NCI-H146 treated with DMSO at 0.1 percent for 48 hours (cell line): ENCODE results near the gene KIF5A.
"Not testable (repeated sequence)": the region's sequence is repeated elsewhere in the genome, so short reads cannot be mapped to it uniquely, and the experiment has no call there.

Experiments
- DNase-seq: peaks from one replicate; lab custom pipeline; 2025; ENCODE audit not compliant: unreplicated experiment; lab: John Stamatoyannopoulos, UW

KIF5A gene

DNA sequence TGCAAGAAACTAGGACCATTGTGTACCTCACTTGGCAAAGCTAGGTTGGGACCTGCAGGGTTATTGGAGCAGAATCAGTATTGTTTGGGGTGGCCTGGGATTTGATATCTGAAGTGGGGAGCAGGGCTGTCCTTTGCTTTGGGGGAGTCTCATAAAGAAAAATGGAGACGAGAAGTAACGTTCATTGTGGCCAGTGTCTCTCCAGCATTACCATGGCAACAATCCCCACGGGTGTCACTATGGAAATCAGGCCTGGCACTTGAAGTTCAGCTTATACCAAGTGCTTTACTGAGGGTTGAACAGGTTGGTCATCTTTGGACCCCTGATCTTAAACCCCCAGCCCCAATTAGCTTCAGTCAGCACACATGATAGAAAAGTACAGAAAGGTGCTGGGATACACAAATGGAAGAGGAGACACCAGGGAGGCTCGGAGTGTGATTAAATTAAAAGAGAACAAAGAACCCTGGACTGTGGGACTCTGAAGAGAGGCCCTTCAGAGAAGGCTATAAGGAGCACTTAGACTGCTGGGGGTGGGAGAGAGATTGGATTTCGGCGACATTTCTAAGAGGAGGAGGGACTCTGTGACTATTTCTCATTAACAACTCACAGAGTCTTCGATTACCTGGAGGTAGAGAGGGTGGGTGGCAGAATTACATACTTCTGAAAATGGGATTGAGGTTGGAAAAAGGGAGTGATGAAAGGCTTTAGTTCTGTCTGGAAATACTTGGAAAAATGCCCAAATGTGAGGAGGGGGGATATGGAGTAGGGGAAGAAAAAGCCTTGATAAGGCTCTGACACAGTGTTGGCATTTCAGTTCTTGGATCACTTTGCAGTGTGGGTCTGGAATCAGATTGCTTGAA is 3.7 kb downstream of the KIF5A start:
- DNase-seq, result no peak

- DNase-seq, result no peak
Observed at GRCh38 chr12:57554453-57554852, 4.6 kb downstream of the KIF5A start.

- no peak for DNase-seq
Observed at GRCh38 chr12:57554897-57555296, 5.1 kb downstream of the KIF5A start.

- DNase-seq, result no peak
Observed at GRCh38 chr12:57558864-57559263, 9.0 kb downstream of the KIF5A start.

GRCh38 chr12:57560516-57560915 is 10.7 kb downstream of the KIF5A start:
- no peak for DNase-seq

DNA sequence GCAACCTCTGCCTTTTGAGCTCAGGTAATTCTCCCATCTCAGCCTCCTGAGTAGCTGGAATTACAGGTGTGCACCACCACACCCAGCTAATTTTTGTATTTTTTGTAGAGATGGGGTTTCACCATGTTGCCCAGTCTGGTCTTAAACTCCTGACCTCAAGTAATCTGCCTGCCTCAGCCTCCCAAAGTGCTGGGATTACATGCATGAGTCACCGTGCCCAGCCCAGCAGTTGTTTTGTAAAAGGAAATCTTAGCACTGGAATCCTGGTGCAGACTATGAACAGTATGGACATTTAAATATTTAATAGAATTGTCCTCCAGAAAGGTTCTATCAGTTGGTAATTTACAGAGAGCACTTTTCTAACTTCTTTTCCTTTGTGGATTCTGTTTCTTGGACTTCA is 11.3 kb downstream of the KIF5A start:
- DNase-seq, result not testable (repeated sequence)

- DNase-seq, result no peak
Observed at GRCh38 chr12:57563358-57563757, 13.5 kb downstream of the KIF5A start.

GRCh38 chr12:57564178-57564740 is 14.4 kb downstream of the KIF5A start:
- no peak for DNase-seq

DNA sequence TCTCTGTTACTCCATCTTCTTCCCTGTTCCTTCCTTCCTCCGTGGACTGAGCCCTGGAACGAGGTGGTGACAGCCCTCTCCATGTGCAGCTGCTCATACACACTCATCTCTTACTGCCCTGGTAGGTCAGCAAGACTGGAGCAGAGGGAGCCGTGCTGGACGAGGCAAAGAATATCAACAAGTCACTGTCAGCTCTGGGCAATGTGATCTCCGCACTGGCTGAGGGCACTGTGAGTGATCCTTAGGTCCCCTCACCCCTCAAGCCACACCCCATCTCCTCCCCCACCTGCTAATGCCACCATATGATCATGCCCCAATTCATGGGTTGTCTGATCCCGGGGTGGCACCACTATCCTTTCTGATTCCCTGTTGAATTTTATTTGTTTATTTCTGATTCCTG is 19.0 kb downstream of the KIF5A start:
- DNase-seq, result no peak

DNA sequence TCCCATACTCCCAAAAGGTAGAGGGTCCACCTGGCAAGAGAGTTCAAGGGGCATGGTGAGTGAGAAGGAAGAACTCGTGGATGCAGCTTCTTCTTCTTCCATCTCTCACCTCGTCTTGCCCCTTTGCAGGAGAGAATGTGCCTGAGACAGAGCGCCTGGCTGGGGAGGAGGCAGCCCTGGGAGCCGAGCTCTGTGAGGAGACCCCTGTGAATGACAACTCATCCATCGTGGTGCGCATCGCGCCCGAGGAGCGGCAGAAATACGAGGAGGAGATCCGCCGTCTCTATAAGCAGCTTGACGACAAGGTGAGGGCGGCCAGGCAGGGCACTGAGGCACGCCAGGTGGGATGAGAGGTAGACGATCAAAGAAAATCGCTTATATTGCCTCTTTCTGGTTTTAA is 20.0 kb downstream of the KIF5A start:
- no peak for DNase-seq

DNA sequence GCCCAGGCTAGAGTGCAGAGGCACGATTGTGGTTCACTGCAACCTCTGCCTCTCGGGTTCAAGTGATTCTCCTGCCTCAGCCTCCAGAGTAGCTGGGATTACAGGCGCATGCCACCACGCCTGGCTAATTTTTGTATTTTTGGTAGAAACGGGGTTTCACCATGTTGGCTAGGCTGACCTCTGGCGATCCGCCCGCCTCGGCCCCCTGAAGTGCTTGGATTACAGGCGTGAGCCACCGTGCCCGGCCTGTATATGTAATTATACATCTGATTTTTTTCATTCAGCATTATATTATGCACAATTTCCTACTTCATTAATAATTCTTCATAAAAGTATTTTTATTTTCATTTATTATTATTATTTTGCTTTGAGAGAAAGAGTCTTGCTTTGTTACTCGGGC is 20.6 kb downstream of the KIF5A start:
- not testable (repeated sequence) for DNase-seq

DNA sequence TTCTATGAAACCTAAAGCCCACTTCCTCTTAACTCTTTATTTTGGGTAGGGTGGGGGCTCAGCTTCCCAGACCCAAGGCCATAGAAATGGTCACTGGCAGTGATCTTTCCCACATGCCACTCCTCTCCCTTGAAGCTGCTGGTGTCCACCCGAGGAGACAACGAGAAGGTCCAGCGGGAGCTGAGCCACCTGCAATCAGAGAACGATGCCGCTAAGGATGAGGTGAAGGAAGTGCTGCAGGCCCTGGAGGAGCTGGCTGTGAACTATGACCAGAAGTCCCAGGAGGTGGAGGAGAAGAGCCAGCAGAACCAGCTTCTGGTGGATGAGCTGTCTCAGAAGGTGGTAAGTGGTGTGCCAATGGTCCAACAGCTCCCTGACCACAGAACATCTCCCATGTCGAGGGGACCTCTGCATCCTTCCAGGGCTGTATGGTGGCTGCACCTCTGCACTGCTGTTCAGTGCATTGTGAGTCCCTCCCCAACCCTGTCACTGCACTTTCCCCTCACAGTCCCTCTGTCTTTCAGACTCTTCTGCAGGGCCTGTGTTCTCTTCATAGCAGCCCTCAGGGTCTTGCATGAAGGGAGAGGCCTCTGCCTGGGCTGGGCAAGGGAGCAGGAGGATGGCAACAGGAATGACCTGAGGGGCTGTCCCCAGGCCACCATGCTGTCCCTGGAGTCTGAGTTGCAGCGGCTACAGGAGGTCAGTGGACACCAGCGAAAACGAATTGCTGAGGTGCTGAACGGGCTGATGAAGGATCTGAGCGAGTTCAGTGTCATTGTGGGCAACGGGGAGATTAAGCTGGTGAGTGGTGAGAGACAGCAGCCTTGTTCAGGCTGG is 22.3 kb downstream of the KIF5A start:
- DNase-seq, result no peak

DNA sequence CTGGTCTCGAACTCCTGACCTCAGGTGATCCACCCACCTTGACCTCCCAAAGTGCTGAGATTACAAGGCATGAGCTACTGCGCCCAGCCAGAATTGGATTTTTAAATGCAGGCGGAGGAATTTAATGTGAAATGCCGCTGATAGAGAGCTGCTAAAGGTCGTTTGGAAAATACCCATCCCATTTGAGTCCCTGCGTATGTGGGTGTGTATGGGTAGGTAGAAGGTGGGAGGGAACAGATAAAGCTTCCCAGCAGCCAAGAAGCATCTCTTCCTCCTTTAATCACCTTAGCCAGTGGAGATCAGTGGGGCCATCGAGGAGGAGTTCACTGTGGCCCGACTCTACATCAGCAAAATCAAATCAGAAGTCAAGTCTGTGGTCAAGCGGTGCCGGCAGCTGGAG is 25.0 kb downstream of the KIF5A start:
- DNase-seq, result no peak

DNA sequence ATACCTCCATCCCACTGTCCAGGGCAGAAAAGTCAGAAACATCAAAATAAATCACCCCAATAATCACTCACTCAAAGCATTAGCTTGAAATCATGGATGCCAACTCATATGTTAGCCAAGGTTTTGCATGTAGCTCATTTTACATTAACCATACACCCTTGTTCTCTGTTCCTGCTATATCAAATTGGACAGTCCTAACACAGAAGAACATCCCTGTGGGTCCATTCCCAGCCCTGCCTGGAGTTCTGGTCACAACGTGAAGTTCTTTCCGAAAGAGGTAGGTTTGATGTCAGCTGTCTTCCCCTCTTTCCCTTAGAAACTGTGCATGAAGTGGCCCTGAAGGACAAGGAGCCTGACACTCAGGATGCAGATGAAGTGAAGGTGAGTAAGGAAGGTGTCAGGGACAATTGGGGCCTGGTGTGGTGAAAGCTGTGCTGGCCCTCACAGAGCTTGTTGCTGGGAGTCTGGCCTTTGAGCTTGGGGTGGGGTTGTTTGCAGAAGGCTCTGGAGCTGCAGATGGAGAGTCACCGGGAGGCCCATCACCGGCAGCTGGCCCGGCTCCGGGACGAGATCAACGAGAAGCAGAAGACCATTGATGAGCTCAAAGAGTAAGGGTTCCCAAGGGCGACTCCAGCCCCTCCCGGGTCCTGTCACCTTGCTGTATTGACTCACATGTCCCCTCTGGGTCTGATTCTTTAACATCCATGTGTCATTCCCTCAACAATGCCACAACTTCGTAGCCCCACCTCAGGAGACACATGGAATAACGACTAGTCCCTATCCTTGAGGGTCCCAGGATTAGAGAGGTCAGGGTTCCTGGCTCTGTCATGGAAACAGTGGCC is 26.1 kb downstream of the KIF5A start:
- DNase-seq, result no peak

DNA sequence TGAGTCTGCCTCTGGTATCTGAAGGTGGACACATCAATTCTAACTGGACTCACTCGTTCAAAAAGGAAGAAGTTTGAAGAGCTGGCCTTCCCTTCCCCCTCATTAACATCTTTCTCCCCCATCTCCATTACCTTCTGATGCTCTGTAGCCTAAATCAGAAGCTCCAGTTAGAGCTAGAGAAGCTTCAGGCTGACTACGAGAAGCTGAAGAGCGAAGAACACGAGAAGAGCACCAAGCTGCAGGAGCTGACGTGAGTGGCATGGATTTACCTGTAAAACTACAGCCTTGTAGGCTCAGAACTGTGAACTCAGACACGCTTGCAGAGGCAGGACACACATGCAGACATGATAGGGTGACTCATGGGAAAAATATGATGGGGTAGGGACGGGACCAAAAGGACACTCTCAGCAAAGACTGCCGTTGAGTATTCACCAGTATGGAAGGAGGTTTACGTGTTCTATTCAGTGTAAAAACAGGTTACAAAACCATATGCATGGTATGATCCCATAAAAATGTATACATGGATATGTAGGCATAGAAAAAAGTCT is 26.8 kb downstream of the KIF5A start:
- DNase-seq, result no peak

DNA sequence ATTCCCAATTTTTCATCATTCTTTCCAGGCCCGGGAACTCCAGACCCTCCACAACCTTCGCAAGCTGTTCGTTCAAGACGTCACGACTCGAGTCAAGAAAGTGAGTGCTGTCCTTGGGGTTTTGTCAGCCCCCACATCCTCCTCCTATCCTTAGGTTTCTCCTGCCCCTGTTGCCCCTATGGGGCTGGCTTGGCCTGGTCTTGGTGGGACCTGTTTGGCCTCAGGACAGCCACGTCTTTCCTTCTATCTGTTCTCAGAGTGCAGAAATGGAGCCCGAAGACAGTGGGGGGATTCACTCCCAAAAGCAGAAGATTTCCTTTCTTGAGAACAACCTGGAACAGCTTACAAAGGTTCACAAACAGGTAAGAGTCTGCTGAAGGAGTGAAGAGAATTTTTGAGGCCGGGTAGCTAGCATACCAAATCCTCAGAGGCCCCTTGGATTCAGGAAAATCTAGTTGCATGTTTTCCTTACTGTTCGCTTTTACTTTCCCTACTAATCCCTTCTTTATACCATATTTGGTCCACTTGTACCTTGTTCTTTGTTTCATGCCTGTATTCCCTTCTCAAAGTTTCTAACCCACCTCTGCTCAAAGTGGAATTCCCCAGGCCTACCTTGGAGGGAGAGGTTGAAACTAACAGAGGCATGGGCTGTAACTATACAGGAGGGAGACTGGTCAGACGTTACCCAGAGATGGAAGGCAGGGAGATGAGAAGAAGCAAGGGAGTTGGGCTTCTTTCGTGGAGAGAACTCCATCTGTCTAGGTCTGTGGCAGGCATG is 28.3 kb downstream of the KIF5A start:
- DNase-seq, result no peak

DNA sequence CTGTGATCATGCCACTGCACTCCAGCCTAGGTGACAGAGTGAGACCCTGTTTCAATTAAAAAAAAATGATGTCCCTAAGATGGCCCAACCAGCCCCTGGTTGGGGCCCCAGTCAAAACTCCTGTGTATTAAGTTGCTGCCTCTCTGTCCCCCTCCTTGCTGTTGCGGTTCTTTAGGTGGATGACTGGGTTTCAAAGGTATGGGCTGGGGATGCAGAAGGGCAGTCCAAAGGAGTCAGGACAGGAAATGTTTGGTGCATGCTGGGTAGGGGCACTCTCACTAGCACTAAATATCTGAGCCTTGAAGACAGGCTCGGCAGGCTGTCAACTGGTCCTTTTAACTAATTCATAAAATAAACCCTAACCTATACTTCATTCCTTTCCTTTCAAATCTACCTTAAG is 29.2 kb downstream of the KIF5A start:
- DNase-seq, result no peak

DNA sequence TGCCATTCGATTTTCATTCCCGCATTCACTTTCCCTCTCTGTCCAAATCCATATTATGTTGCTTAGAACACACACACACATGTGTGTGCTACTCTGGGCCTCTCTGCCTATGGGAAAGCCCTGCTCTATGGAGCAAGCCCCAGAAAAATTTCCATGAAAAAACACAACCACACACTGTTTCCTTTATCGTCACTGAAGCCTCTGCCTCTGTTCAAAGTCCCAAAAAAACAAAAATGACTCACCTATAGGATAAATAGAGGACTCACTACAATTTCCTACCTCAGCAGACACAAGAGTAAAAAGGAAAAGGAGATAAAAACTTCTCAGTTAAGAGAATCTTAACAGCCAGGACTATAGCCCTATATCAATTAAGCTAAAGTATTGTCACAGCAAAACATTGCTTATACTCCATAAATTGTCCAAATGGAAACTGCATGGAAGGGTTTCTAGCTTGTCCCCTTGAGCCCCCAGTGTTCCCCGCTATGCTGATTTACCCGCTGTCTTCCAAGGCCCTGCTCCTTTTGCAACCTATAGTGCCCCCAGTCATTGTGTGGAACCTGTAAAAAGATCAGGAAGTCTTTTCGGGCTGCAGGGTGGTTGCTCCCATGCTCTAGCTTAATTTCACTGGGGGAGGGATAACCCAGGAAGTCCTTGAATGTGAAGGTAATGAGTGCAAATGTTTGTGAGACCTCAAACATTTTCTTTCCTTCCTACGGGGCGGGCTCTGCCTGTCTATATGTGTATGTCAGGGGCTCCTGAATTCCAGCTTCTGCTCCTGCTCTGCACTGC is 30.0 kb downstream of the KIF5A start:
- DNase-seq, result no peak

DNA sequence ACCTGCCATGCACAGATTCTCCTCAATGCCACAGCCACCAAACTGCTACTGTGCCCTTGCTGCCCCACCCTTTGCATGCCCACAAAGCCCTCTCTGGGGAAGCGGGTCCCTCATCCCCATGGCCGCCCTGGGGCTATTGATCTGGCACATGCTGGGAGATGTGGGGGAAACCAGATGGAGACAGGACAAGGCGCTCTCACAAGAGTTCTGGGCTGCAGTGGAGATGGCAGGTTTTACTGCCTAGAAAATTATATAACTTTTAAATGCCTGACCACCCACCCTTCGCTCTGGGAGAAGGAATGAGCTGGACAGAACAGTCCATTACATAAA is 30.6 kb downstream of the KIF5A start:
- DNase-seq, result no peak
